ENCODE results near the gene AP1M1.
A peak's percentile ranks its signal among the peaks of the same experiment; 100 is the strongest.

The AP1M1 gene

DNA sequence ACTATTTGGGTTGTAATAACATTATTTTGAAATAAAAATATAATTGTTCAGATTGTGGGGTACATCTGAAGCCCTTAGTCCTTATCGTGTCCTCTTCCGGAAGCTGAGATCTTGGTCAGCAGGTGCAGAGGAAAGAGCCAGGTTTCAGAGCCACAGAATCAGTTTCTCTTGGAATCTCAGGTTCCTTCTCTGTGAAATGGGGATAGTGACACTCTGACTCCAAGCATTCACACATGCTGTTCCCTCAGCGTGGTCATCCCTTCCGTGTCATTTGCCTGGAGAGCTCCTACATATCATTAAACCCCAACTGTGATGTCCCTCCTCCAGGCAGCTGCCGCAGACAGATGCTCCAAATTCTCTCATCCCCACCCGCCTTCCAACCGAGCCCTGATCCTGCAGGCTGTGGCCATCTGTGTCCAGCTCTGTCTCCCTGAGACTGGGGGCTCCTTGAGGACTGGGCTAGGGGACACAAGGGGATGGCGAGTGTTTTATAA is 59.8 kb downstream of the AP1M1 start:
- H3K79me2 ChIP-seq (ENCODE audit: control insufficient read depth, low read length): no peaks in the 10 kb centered on the region
- peaks cover 28% of the 10 kb centered on the region for H3F3A ChIP-seq (ENCODE audit: control insufficient read depth, insufficient read depth)
- peak overlapping the region; percentile 48 for H3K4me3 ChIP-seq (ENCODE audit: low read length)
- H4K20me1 ChIP-seq (ENCODE audit: control insufficient read depth, insufficient read depth, low read depth, low read length): no peaks in the 10 kb centered on the region
- H3K36me3 ChIP-seq (ENCODE audit: control insufficient read depth, low read length): no peaks in the 10 kb centered on the region
- no peaks in the 10 kb centered on the region for H3K9me2 ChIP-seq (replicated peaks; ENCODE audit: control insufficient read depth, low read length)
- no peaks in the 10 kb centered on the region for H3K27me3 ChIP-seq (ENCODE audit: control insufficient read depth, low read length)
- peaks cover 80% of the 10 kb centered on the region for H3K4me1 ChIP-seq (ENCODE audit: control insufficient read depth, low read length)
- H3K9me3 ChIP-seq (ENCODE audit: control insufficient read depth, insufficient read depth, low read length): no peaks in the 10 kb centered on the region
- H3K27ac ChIP-seq (ENCODE audit: low read depth, low read length): peak overlapping the region; percentile 79
- peak overlapping the region; percentile 86 for H3K4me2 ChIP-seq (ENCODE audit: low read length)
- TF ChIP-seq EZH2phosphoT487 (IDR thresholded peaks at IDR 0.05; ENCODE audit: borderline replicate concordance, low read length): no peak
- TF ChIP-seq, protein P1, sequence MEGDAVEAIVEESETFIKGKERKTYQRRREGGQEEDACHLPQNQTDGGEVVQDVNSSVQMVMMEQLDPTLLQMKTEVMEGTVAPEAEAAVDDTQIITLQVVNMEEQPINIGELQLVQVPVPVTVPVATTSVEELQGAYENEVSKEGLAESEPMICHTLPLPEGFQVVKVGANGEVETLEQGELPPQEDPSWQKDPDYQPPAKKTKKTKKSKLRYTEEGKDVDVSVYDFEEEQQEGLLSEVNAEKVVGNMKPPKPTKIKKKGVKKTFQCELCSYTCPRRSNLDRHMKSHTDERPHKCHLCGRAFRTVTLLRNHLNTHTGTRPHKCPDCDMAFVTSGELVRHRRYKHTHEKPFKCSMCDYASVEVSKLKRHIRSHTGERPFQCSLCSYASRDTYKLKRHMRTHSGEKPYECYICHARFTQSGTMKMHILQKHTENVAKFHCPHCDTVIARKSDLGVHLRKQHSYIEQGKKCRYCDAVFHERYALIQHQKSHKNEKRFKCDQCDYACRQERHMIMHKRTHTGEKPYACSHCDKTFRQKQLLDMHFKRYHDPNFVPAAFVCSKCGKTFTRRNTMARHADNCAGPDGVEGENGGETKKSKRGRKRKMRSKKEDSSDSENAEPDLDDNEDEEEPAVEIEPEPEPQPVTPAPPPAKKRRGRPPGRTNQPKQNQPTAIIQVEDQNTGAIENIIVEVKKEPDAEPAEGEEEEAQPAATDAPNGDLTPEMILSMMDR (IDR thresholded peaks at IDR 0.05; ENCODE audit: low read depth, low read length, poor library complexity, severe bottlenecking): no peak

DNA sequence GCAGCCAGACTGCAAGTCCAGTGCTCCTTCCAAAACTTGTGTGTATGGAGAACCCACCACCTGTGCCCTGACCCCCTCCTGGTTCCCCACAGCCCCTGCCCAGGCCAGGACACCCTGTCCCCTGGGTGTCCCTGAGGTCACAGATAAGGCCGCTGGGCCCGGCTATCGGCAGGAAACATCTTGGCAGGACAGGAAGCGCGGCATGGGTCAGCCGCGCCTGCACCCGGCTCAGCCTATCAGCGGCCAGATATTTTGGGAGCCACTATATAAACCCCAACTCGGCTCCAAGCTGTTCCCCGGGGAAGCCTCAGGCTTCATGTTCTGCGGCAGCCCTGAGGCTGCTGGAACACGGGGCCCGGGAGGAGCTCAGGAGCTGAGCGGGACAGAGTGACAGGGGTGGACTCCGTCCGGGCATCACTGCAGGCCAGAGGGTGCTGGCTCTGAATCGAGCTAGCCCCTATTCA is 60.8 kb downstream of the AP1M1 start:
- Histone ChIP-seq H3K9me3 (ENCODE audit: control insufficient read depth, insufficient read depth, low read length) (no peaks in the 10 kb centered on the region), H4K20me1 (ENCODE audit: control insufficient read depth, insufficient read depth, low read depth, low read length) (no peaks in the 10 kb centered on the region), H3K4me3 (ENCODE audit: low read length) (peak overlapping the region; percentile 49), H3F3A (ENCODE audit: control insufficient read depth, insufficient read depth) (peaks cover 28% of the 10 kb centered on the region), H3K27me3 (ENCODE audit: control insufficient read depth, low read length) (no peaks in the 10 kb centered on the region), H3K4me1 (ENCODE audit: control insufficient read depth, low read length) (peaks cover 80% of the 10 kb centered on the region), H3K36me3 (ENCODE audit: control insufficient read depth, low read length) (no peaks in the 10 kb centered on the region), H3K4me2 (ENCODE audit: low read length) (peak overlapping the region; percentile 86), H3K79me2 (ENCODE audit: control insufficient read depth, low read length) (no peaks in the 10 kb centered on the region), H3K9me2 (replicated peaks; ENCODE audit: control insufficient read depth, low read length) (no peaks in the 10 kb centered on the region), H3K27ac (ENCODE audit: low read depth, low read length) (peak overlapping the region; percentile 79)
- TF ChIP-seq EZH2phosphoT487 (IDR thresholded peaks at IDR 0.05; ENCODE audit: borderline replicate concordance, low read length): no peak
- TF ChIP-seq, protein P1 (IDR thresholded peaks at IDR 0.05; ENCODE audit: low read depth, low read length, poor library complexity, severe bottlenecking): no peak

GRCh38 chr19:16259385-16260159 is 61.9 kb downstream of the AP1M1 start:
- no peaks in the 10 kb centered on the region for H3K36me3 ChIP-seq (ENCODE audit: control insufficient read depth, low read length)
- no peaks in the 10 kb centered on the region for H3K9me2 ChIP-seq (replicated peaks; ENCODE audit: control insufficient read depth, low read length)
- H3K79me2 ChIP-seq (ENCODE audit: control insufficient read depth, low read length): no peaks in the 10 kb centered on the region
- peak overlapping the region; percentile 49 for H3K4me3 ChIP-seq (ENCODE audit: low read length)
- peaks cover 39% of the 10 kb centered on the region for H3F3A ChIP-seq (ENCODE audit: control insufficient read depth, insufficient read depth)
- TF ChIP-seq, protein P1 (IDR thresholded peaks at IDR 0.05; ENCODE audit: low read depth, low read length, poor library complexity, severe bottlenecking): peak; percentile 22
- no peak for TF ChIP-seq EZH2phosphoT487 (IDR thresholded peaks at IDR 0.05; ENCODE audit: borderline replicate concordance, low read length)
- peak overlapping the region; percentile 86 for H3K4me2 ChIP-seq (ENCODE audit: low read length)
- no peaks in the 10 kb centered on the region for H4K20me1 ChIP-seq (ENCODE audit: control insufficient read depth, insufficient read depth, low read depth, low read length)
- H3K4me1 ChIP-seq (ENCODE audit: control insufficient read depth, low read length): peaks cover 80% of the 10 kb centered on the region
- peak overlapping the region; percentile 79 for H3K27ac ChIP-seq (ENCODE audit: low read depth, low read length)
- H3K27me3 ChIP-seq (ENCODE audit: control insufficient read depth, low read length): no peaks in the 10 kb centered on the region
- H3K9me3 ChIP-seq (ENCODE audit: control insufficient read depth, insufficient read depth, low read length): no peaks in the 10 kb centered on the region
